Measurements from ENCODE around the gene TTC8. TPM values are rescaled to one million over a fixed set of nuclear protein-coding genes. Genes with fewer than 3 reads are reported as not detected.
"Not testable (repeated sequence)": the region's sequence is repeated elsewhere in the genome, so short reads cannot be mapped to it uniquely, and the experiment has no call there.

Gene TTC8
- total and polyA plus RNA-seq, 9 donors = 40.3 to 98.1 (median 66.4) TPM

GRCh38 chr14:88804035-88804434, 20.4 kb upstream of the TTC8 start:
- Histone ChIP-seq H3K27ac (no peak overlapping the region), H3K4me1 (ENCODE audit: insufficient read depth) (no peaks in the 10 kb centered on the region), H3K36me3 (no peaks in the 10 kb centered on the region), H3K9me3 (no peaks in the 10 kb centered on the region), H3K27me3 (no peaks in the 10 kb centered on the region), H3K4me3 (no peak overlapping the region)
- 82 to 89% (median 89%) methylated on average over 2 of the region's 2 CpGs for WGBS, 3 donors
- DNase-seq = no peak
- intact Hi-C loops (cut with DNase I) = no loop called here
- TF ChIP-seq, protein P1, sequence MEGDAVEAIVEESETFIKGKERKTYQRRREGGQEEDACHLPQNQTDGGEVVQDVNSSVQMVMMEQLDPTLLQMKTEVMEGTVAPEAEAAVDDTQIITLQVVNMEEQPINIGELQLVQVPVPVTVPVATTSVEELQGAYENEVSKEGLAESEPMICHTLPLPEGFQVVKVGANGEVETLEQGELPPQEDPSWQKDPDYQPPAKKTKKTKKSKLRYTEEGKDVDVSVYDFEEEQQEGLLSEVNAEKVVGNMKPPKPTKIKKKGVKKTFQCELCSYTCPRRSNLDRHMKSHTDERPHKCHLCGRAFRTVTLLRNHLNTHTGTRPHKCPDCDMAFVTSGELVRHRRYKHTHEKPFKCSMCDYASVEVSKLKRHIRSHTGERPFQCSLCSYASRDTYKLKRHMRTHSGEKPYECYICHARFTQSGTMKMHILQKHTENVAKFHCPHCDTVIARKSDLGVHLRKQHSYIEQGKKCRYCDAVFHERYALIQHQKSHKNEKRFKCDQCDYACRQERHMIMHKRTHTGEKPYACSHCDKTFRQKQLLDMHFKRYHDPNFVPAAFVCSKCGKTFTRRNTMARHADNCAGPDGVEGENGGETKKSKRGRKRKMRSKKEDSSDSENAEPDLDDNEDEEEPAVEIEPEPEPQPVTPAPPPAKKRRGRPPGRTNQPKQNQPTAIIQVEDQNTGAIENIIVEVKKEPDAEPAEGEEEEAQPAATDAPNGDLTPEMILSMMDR (IDR thresholded peaks at IDR 0.05) = no peak
- no peak for TF ChIP-seq POLR2A (IDR thresholded peaks at IDR 0.05)
- TF ChIP-seq EP300 (IDR thresholded peaks at IDR 0.05) = no peak

- no peak for TF ChIP-seq EP300 (IDR thresholded peaks at IDR 0.05)
- no peak overlapping the region for H3K4me3 ChIP-seq
- H3K27me3 ChIP-seq = no peaks in the 10 kb centered on the region
- no peaks in the 10 kb centered on the region for H3K9me3 ChIP-seq
- H3K4me1 ChIP-seq (ENCODE audit: insufficient read depth) = no peaks in the 10 kb centered on the region
- DNase-seq = no peak
- WGBS, 3 donors = 12 to 19% (median 15%) methylated on average over 1 of the region's 1 CpG
- H3K27ac ChIP-seq = no peak overlapping the region
- no peaks in the 10 kb centered on the region for H3K36me3 ChIP-seq
- intact Hi-C loops (cut with DNase I) = no loop called here
Observed at GRCh38 chr14:88804477-88804876, 20.0 kb upstream of the TTC8 start.

DNA sequence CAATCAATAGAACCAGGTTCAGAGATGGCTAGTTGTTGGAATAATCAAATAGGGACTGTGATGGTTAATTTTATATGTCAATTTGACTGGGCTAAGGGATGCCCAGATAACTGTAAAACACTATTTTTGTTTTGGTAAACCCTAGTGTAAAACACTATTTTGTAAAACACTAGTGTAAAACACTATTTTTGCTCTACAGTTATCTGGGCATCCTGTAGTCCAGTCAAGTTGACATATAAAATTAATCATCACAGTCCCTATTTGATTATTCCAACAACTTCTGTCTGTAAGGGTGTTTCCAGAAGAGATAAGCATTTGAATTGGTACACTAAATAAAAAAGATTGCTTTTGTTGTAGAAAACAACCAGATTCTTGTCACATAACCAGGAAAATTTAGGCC, 16.1 kb upstream of the TTC8 start:
- Histone ChIP-seq H3K36me3 (no peaks in the 10 kb centered on the region), H3K9me3 (no peaks in the 10 kb centered on the region), H3K4me3 (no peak overlapping the region), H3K27me3 (no peaks in the 10 kb centered on the region), H3K4me1 (ENCODE audit: insufficient read depth) (no peaks in the 10 kb centered on the region), H3K27ac (no peak overlapping the region)
- intact Hi-C loops (cut with DNase I) = no loop called here
- DNase-seq = no peak
- TF ChIP-seq POLR2A (IDR thresholded peaks at IDR 0.05) (no peak), EP300 (IDR thresholded peaks at IDR 0.05) (no peak)
- TF ChIP-seq, protein P1 (IDR thresholded peaks at IDR 0.05) = no peak

- Histone ChIP-seq H3K27ac (no peak overlapping the region), H3K4me1 (ENCODE audit: insufficient read depth) (peaks cover 10% of the 10 kb centered on the region), H3K4me3 (no peak overlapping the region), H3K27me3 (no peaks in the 10 kb centered on the region), H3K9me3 (no peaks in the 10 kb centered on the region), H3K36me3 (no peaks in the 10 kb centered on the region)
- 94 to 99% (median 98%) methylated on average over 4 of the region's 4 CpGs for WGBS, 3 donors
- TF ChIP-seq, protein P1 (IDR thresholded peaks at IDR 0.05) = no peak
- no peak for TF ChIP-seq POLR2A (IDR thresholded peaks at IDR 0.05)
- no peak for TF ChIP-seq EP300 (IDR thresholded peaks at IDR 0.05)
- no peak for DNase-seq
- intact Hi-C loops (cut with DNase I) = no loop called here
Observed at GRCh38 chr14:88815980-88816379, 8.5 kb upstream of the TTC8 start.

DNA sequence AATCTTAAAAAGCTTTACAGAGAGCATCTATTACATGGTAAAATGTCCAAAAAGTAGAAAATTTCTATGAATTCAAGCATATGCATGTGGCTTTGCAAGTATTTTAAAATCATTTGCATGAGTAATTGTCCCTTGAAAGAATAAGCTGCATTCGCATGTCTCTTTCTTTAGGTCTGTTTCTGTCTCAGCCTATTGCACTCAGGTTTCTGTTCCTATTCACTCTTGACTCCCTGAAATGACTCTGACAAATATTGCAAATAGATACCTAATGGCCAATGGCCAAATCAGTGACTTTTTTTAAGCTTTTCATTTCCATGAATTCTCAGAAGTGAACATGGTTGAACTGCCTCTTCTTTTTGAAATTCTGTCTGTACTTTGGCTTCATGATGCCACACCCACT, 6.4 kb upstream of the TTC8 start:
- intact Hi-C loops (cut with DNase I) = no loop called here
- H3K4me1 ChIP-seq (ENCODE audit: insufficient read depth) = peaks cover 13% of the 10 kb centered on the region
- no peaks in the 10 kb centered on the region for H3K27me3 ChIP-seq
- H3K4me3 ChIP-seq = no peak overlapping the region
- 92 to 100% (median 93%) methylated on average over 1 of the region's 1 CpG for WGBS, 3 donors
- DNase-seq = no peak
- no peaks in the 10 kb centered on the region for H3K9me3 ChIP-seq
- TF ChIP-seq, protein P1 (IDR thresholded peaks at IDR 0.05) = no peak
- TF ChIP-seq EP300 (IDR thresholded peaks at IDR 0.05) (no peak), POLR2A (IDR thresholded peaks at IDR 0.05) (no peak)
- H3K36me3 ChIP-seq = no peaks in the 10 kb centered on the region
- peak overlapping the region in 1 of 2 donors; percentile 58 for H3K27ac ChIP-seq

- H3K36me3 ChIP-seq; intact Hi-C loops (cut with DNase I); H3K9me3 ChIP-seq; DNase-seq; H3K4me3 ChIP-seq; H3K27me3 ChIP-seq: not testable (repeated sequence)
- Histone ChIP-seq H3K4me1 (ENCODE audit: insufficient read depth) (peaks cover 13% of the 10 kb centered on the region), H3K27ac (peak overlapping the region in 1 of 2 donors; percentile 58)
- 4 to 12% (median 10%) methylated on average over 3 of the region's 3 CpGs for WGBS, 3 donors
Observed at GRCh38 chr14:88819674-88820073, 4.8 kb upstream of the TTC8 start.
